Measurements from ENCODE around the gene GUCA1A. TPM values are rescaled to one million over a fixed set of nuclear protein-coding genes. Genes with fewer than 3 reads are reported as not detected.
"Not testable (repeated sequence)": the region's sequence is repeated elsewhere in the genome, so short reads cannot be mapped to it uniquely, and the experiment has no call there.

Gene GUCA1A
- total RNA-seq, 1 donor from 2014 or later: not detected

- Mint-ChIP-seq H3K4me3 (peak within 1 kb of the TSS; percentile 64), H3K27ac (no peak within 1 kb of the TSS), H3K9me3 (no peaks in the 10 kb centered on the region), H3K36me3 (ENCODE audit: low read depth) (no peaks in the 10 kb centered on the region), H3K4me1 (peaks cover 16% of the 10 kb centered on the region), H3K27me3 (peaks cover 20% of the 10 kb centered on the region)
- peak; percentile 28 for ATAC-seq (ENCODE audit: low read depth)
- TF ChIP-seq CTCF (IDR thresholded peaks at IDR 0.05): no peak
- intact Hi-C loops (cut with micrococcal nuclease): no loop called here
- DNase-seq: peak; percentile 17
- ChIA-PET POLR2A (no interaction called here), CTCF (no interaction called here)
These were observed 30.9 kb upstream of the GUCA1A start, which contains the start of gene C6orf132 for GRCh38 chr6:42142118-42142835. TSS of gene C6orf132 (minus strand) at chr6:42142620. CDS start at chr6:42142444, 176 bp downstream.

- H3K4me1 Mint-ChIP-seq: peaks cover 4% of the 10 kb centered on the region
- H3K36me3 Mint-ChIP-seq (ENCODE audit: low read depth): no peaks in the 10 kb centered on the region
- intact Hi-C loops (cut with micrococcal nuclease): no loop called here
- no peak overlapping the region for H3K27ac Mint-ChIP-seq
- CTCF ChIA-PET: no interaction called here
- ATAC-seq (ENCODE audit: low read depth): no peak
- H3K4me3 Mint-ChIP-seq: no peak overlapping the region
- no peaks in the 10 kb centered on the region for H3K9me3 Mint-ChIP-seq
- POLR2A ChIA-PET: no interaction called here
- no peak for TF ChIP-seq CTCF (IDR thresholded peaks at IDR 0.05)
- peaks cover 16% of the 10 kb centered on the region for H3K27me3 Mint-ChIP-seq
- no peak for DNase-seq
These were observed 26.0 kb upstream of the GUCA1A start for GRCh38 chr6:42147138-42147562.

GRCh38 chr6:42148058-42148457 is 25.1 kb upstream of the GUCA1A start:
- H3K27me3 Mint-ChIP-seq: peaks cover 12% of the 10 kb centered on the region
- no peaks in the 10 kb centered on the region for H3K4me1 Mint-ChIP-seq
- no peak overlapping the region for H3K27ac Mint-ChIP-seq
- DNase-seq (no peak), ATAC-seq (ENCODE audit: low read depth) (no peak)
- H3K36me3 Mint-ChIP-seq (ENCODE audit: low read depth): no peaks in the 10 kb centered on the region
- CTCF ChIA-PET: no interaction called here
- intact Hi-C loops (cut with micrococcal nuclease): no loop called here
- POLR2A ChIA-PET: no interaction called here
- no peak for TF ChIP-seq CTCF (IDR thresholded peaks at IDR 0.05)
- H3K9me3 Mint-ChIP-seq: no peaks in the 10 kb centered on the region
- no peak overlapping the region for H3K4me3 Mint-ChIP-seq

- DNase-seq (no peak), ATAC-seq (ENCODE audit: low read depth) (no peak)
- peaks cover 2% of the 10 kb centered on the region for H3K27me3 Mint-ChIP-seq
- TF ChIP-seq CTCF (IDR thresholded peaks at IDR 0.05): no peak
- H3K4me3 Mint-ChIP-seq: no peak overlapping the region
- no peak overlapping the region for H3K27ac Mint-ChIP-seq
- no peaks in the 10 kb centered on the region for H3K4me1 Mint-ChIP-seq
- POLR2A ChIA-PET: no interaction called here
- H3K36me3 Mint-ChIP-seq (ENCODE audit: low read depth): no peaks in the 10 kb centered on the region
- CTCF ChIA-PET: no interaction called here
- no peaks in the 10 kb centered on the region for H3K9me3 Mint-ChIP-seq
- intact Hi-C loops (cut with micrococcal nuclease): no loop called here
These were observed 22.9 kb upstream of the GUCA1A start for GRCh38 chr6:42150254-42150653.

GRCh38 chr6:42152024-42152423 is 21.1 kb upstream of the GUCA1A start:
- ChIA-PET POLR2A (no interaction called here), CTCF (no interaction called here)
- intact Hi-C loops (cut with micrococcal nuclease): no loop called here
- Mint-ChIP-seq H3K9me3 (no peaks in the 10 kb centered on the region), H3K27me3 (peaks cover 2% of the 10 kb centered on the region), H3K4me3 (no peak overlapping the region), H3K27ac (no peak overlapping the region), H3K4me1 (no peaks in the 10 kb centered on the region), H3K36me3 (ENCODE audit: low read depth) (no peaks in the 10 kb centered on the region)
- ATAC-seq (ENCODE audit: low read depth) (no peak), DNase-seq (no peak)
- no peak for TF ChIP-seq CTCF (IDR thresholded peaks at IDR 0.05)

GRCh38 chr6:42152528-42153213 is 20.5 kb upstream of the GUCA1A start:
- CTCF ChIA-PET; H3K27ac Mint-ChIP-seq; H3K9me3 Mint-ChIP-seq; DNase-seq; H3K4me1 Mint-ChIP-seq; ATAC-seq (ENCODE audit: low read depth); intact Hi-C loops (cut with micrococcal nuclease); H3K4me3 Mint-ChIP-seq; POLR2A ChIA-PET; H3K36me3 Mint-ChIP-seq (ENCODE audit: low read depth); H3K27me3 Mint-ChIP-seq: not testable (repeated sequence)

All from activated B cell treated with CpG ODN at 0.5 μM for 24 hours (primary cell).